IMR-90 (cell line): Measurements from ENCODE around the gene TADA2A. TPM values are rescaled to one million over a fixed set of nuclear protein-coding genes. Genes with fewer than 3 reads are reported as not detected.

Source experiments
- ATAC-seq: fragments of 200-7000 bp; cut with Tn5 transposase; 2 replicates; pipeline ENCODE4 v1.9.1; 2020; ENCODE audit warnings: low read depth, mild to moderate bottlenecking, moderate library complexity
- BruUV-seq: library from RNA; stranded (reverse); fragments of 400-500 nt; replicated peaks from 2 replicates; lab custom pipeline; 2021; lab: Mats Ljungman, UMichigan
- CTCF ChIA-PET: fragments of 300-600 bp; formaldehyde crosslinking; extraction: SDS; loops from one replicate; lab custom pipeline; 2021; ENCODE audit warnings: antibody characterized with exemption; lab: Yijun Ruan, JAX
- POLR2A ChIA-PET: fragments of 300-600 bp; sonication (Branson Sonifier 250); formaldehyde crosslinking; loops from one replicate; lab custom pipeline; 2022; ENCODE audit warnings: antibody characterized with exemption; ENCODE audit not compliant: unreplicated experiment; lab: Charles Lee
- DNase-seq: peaks from one replicate; pipeline ENCODE4 v3.0.0; 2013
- H2AFZ ChIP-seq: replicated peaks from 2 replicates; pipeline ENCODE3; 2013; ENCODE audit warnings: low read length, mild to moderate bottlenecking; ENCODE audit not compliant: poor library complexity
- H2AK5ac ChIP-seq: 2 replicates; pipeline ENCODE4 v1.6.1; 2013; ENCODE audit warnings: low read depth, low read length, inconsistent platforms
- H2AK9ac ChIP-seq: replicated peaks from 2 replicates; pipeline ENCODE3; 2013; ENCODE audit warnings: mild to moderate bottlenecking, low read depth, low read length, moderate library complexity; ENCODE audit not compliant: poor library complexity
- H2BK120ac ChIP-seq: 2 replicates; pipeline ENCODE4 v1.6.1; 2013; ENCODE audit warnings: low read depth, low read length, inconsistent platforms
- H2BK15ac ChIP-seq: 3 replicates; pipeline ENCODE4 v1.6.1; 2013; ENCODE audit warnings: low read depth, low read length, inconsistent platforms
- H2BK20ac ChIP-seq: 2 replicates; pipeline ENCODE4 v1.6.1; 2013; ENCODE audit warnings: low read depth, mild to moderate bottlenecking, inconsistent platforms, low read length, moderate library complexity
- H2BK5ac ChIP-seq: 2 replicates; pipeline ENCODE4 v1.6.1; 2013; ENCODE audit warnings: mild to moderate bottlenecking, low read depth, low read length, inconsistent platforms; ENCODE audit not compliant: poor library complexity, severe bottlenecking
- H3K14ac ChIP-seq: replicated peaks from 2 replicates; pipeline ENCODE4 v1.6.1; 2013; ENCODE audit warnings: low read depth, low read length, inconsistent platforms
- H3K18ac ChIP-seq: 2 replicates; pipeline ENCODE4 v1.6.1; 2013; ENCODE audit warnings: low read depth, low read length, control low read depth
- H3K23ac ChIP-seq: 2 replicates; pipeline ENCODE4 v1.6.1; 2013; ENCODE audit warnings: low read depth, low read length, inconsistent platforms
- H3K27ac ChIP-seq: 2 replicates; pipeline ENCODE4 v1.5.1; 2013; ENCODE audit warnings: mild to moderate bottlenecking, control low read depth, low read length; ENCODE audit not compliant: insufficient read depth
- H3K27me3 ChIP-seq: 2 replicates; pipeline ENCODE4 v1.6.1; 2013; ENCODE audit warnings: low read length; ENCODE audit not compliant: control insufficient read depth, insufficient read depth
- H3K36me3 ChIP-seq: 2 replicates; pipeline ENCODE4 v1.6.1; 2013; ENCODE audit warnings: low read length, mixed read lengths; ENCODE audit not compliant: control insufficient read depth, insufficient read depth
- H3K4ac ChIP-seq: 2 replicates; pipeline ENCODE4 v1.6.1; 2013; ENCODE audit warnings: low read depth, low read length, inconsistent platforms
- H3K4me1 ChIP-seq: 2 replicates; pipeline ENCODE4 v1.6.1; 2013; ENCODE audit warnings: low read length, mixed read lengths; ENCODE audit not compliant: control insufficient read depth, insufficient read depth
- H3K4me2 ChIP-seq: 2 replicates; pipeline ENCODE4 v1.6.1; 2013; ENCODE audit warnings: low read depth, mild to moderate bottlenecking, control low read depth, low read length, moderate library complexity
- H3K4me3 ChIP-seq: 2 replicates; pipeline ENCODE4 v1.5.1; 2013; ENCODE audit warnings: low read depth, mild to moderate bottlenecking, control low read depth, low read length, moderate library complexity; ENCODE audit not compliant: insufficient read depth
- H3K56ac ChIP-seq: 2 replicates; pipeline ENCODE4 v1.6.1; 2013; ENCODE audit warnings: low read length, inconsistent platforms; ENCODE audit not compliant: insufficient read depth; ENCODE audit errors: extremely low read depth
- H3K79me1 ChIP-seq, 2 experiments: 2 replicates each; pipeline ENCODE4 v1.6.1; 2013; ENCODE audit warnings: low read length in 2 of 2, inconsistent platforms in 1 of 2, low read depth in 1 of 2
- H3K9ac ChIP-seq: 2 replicates; pipeline ENCODE4 v1.6.1; 2013; ENCODE audit warnings: low read depth, low read length, control low read depth
- H3K9me1 ChIP-seq: 2 replicates; pipeline ENCODE4 v1.6.1; 2013; ENCODE audit warnings: low read length, inconsistent platforms; ENCODE audit not compliant: insufficient read depth
- H3K9me3 ChIP-seq: 2 replicates; pipeline ENCODE4 v1.6.1; 2013; ENCODE audit warnings: low read length; ENCODE audit not compliant: control insufficient read depth, insufficient read depth
- H4K20me1 ChIP-seq: 2 replicates; pipeline ENCODE4 v1.6.1; 2013; ENCODE audit warnings: low read length, inconsistent platforms; ENCODE audit not compliant: insufficient read depth
- H4K5ac ChIP-seq: 2 replicates; pipeline ENCODE4 v1.6.1; 2013; ENCODE audit warnings: mild to moderate bottlenecking, low read depth, low read length, control low read depth
- H4K8ac ChIP-seq, 2 experiments: 2 replicates each; pipeline ENCODE4 v1.6.1; 2013; ENCODE audit warnings: low read depth in 2 of 2, low read length in 2 of 2, control low read depth in 1 of 2, inconsistent platforms in 1 of 2
- H4K91ac ChIP-seq: 2 replicates; pipeline ENCODE4 v1.6.1; 2013; ENCODE audit warnings: low read depth, low read length, inconsistent platforms; ENCODE audit not compliant: insufficient read depth
- BHLHE40 ChIP-seq: fragments of 150-350 bp; IDR thresholded peaks from 2 replicates; pipeline ENCODE4 v1.6.1; 2016; ENCODE audit warnings: mild to moderate bottlenecking, low read depth, low read length
- FOS ChIP-seq: fragments of 150-350 bp; IDR thresholded peaks from 2 replicates; pipeline ENCODE4 v1.6.1; 2016; ENCODE audit warnings: low read depth, low read length
- RAD21 ChIP-seq: IDR thresholded peaks from 2 replicates; pipeline ENCODE4 v1.6.1; 2012; ENCODE audit warnings: low read length, improper control_type of control experiment
- dilution Hi-C: fragments of 300-500 bp; cut with HindIII; formaldehyde crosslinking; loops from one replicate; pipeline ENCODE4 v1.14.3; 2018; ENCODE audit warnings: low sequenced_read_pairs; ENCODE audit not compliant: unreplicated experiment
- in situ Hi-C: fragments of 300-500 bp; cut with MboI; formaldehyde crosslinking; loops from 3 replicates; pipeline ENCODE4 v1.14.3; 2019; ENCODE audit warnings: low sequenced_read_pairs, inconsistent platforms, mixed read lengths
- intact Hi-C: fragments of 100-400 bp; cut with micrococcal nuclease; formaldehyde crosslinking; loops from 2 replicates; pipeline ENCODE4 v1.10.0; 2022
- polyA plus RNA-seq, 3 experiments: library from polyadenylated mRNA; depleted of rRNA; stranded (reverse); fragments of >200 nt; gene quantifications; 2 replicates each; pipeline ENCODE4 v1.2.3, GENCODE V29; 2012; ENCODE audit warnings: low replicate concordance in 1 of 3
- total RNA-seq: library from RNA; depleted of rRNA; stranded (reverse); fragments of >200 nt; gene quantifications from 2 replicates; pipeline ENCODE4 v1.2.3, GENCODE V29; 2012

The TADA2A gene
- total and polyA plus RNA-seq, 2 of the 4 experiments (the other 2 are of a cell fraction): 13.1 to 19.7 TPM

DNA sequence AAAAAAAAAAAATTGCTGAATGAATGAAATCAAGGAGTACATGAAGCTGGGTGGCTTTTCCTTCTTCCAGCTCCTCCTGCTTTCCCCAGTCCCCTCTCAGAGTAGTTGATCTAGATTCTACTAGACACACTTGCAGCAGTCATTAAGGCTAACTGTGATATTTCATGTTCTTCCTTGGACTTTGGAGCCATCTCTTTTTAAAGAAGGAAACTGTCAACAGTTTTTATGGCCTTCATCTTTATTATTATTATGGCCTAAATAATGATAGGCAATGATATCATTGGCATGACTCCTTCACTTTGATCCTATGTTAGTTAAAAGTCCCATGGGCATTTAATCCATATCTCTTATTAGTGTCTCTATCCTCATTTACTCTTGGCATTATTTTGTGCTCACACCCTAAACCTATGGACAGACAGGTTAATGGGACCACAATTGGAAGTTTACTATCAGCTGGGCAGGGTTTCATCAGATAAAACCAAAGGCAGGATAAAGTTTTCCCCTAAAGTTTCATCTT lies 21.2 kb upstream of the TADA2A start:
- H2AFZ ChIP-seq: no peak overlapping the region
- CTCF ChIA-PET: interaction anchor here (0.6 to 3.4 kb wide), 3 partner anchors 12 to 13 kb away, joined by 3 to 21 read pairs (median 5); no protein-coding TSS in a partner anchor
- H3K9me1 ChIP-seq: no peaks in the 10 kb centered on the region
- H4K5ac ChIP-seq: no peak overlapping the region
- no peak overlapping the region for H2AK9ac ChIP-seq
- H3K14ac ChIP-seq: no peak overlapping the region
- no peak overlapping the region for H4K91ac ChIP-seq
- H2BK120ac ChIP-seq: no peak overlapping the region
- H4K20me1 ChIP-seq: no peaks in the 10 kb centered on the region
- no peak overlapping the region for H3K56ac ChIP-seq
- H3K4ac ChIP-seq: no peak overlapping the region
- H2BK5ac ChIP-seq: no peak overlapping the region
- H3K9ac ChIP-seq: no peak overlapping the region
- H3K9me3 ChIP-seq: no peaks in the 10 kb centered on the region
- dilution Hi-C loops (no loop called here), intact Hi-C loops (no loop called here), in situ Hi-C loops (no loop called here)
- ATAC-seq (no peak), DNase-seq (no peak)
- no peak overlapping the region for H2BK15ac ChIP-seq
- no peak overlapping the region for H3K4me2 ChIP-seq
- H4K8ac ChIP-seq: no peak overlapping the region
- no TSS peak for BruUV-seq
- H3K27me3 ChIP-seq: no peaks in the 10 kb centered on the region
- no peak overlapping the region for H3K27ac ChIP-seq
- peaks cover 0 to 16% of the 10 kb centered on the region in 2 experiments; a peak in 3 of 4 replicates for H3K79me1 ChIP-seq
- no peak overlapping the region for H2BK20ac ChIP-seq
- no peak overlapping the region for H2AK5ac ChIP-seq
- no peak overlapping the region for H3K18ac ChIP-seq
- no peak overlapping the region for H3K23ac ChIP-seq
- H3K4me1 ChIP-seq: peaks cover 4% of the 10 kb centered on the region; the same call in 1 of the 2 replicates
- H3K36me3 ChIP-seq: no peaks in the 10 kb centered on the region
- H3K4me3 ChIP-seq: no peak overlapping the region
- POLR2A ChIA-PET: no interaction called here
- TF ChIP-seq BHLHE40: no peak
- TF ChIP-seq RAD21: no peak
- no peak for TF ChIP-seq FOS
